ENCODE data around the gene PRSS1.

GRCh38 chr7:142711746-142712616 is 37.3 kb upstream of the PRSS1 start:
- TF ChIP-seq CTCF (IDR thresholded peaks at IDR 0.05; ENCODE audit: low read depth, low read length, poor library complexity, severe bottlenecking) (peak; percentile 89), EZH2phosphoT487 (IDR thresholded peaks at IDR 0.05; ENCODE audit: borderline replicate concordance, low read length) (no peak)

All from DOHH2 (cell line).